K562 (cell line): ENCODE results near the gene AZU1. TPM values are rescaled to one million over a fixed set of nuclear protein-coding genes. Genes with fewer than 3 reads are reported as not detected.

Experiments used
- ATAC-seq: fragments of 200-7000 bp; cut with Tn5 transposase; 3 replicates; pipeline ENCODE4 v1.9.1; 2020; ENCODE audit warnings: moderate library complexity
- BruUV-seq: library from RNA; stranded (reverse); fragments of 400-500 nt; replicated peaks from 2 replicates; lab custom pipeline; 2021; lab: Mats Ljungman, UMichigan
- CTCF ChIA-PET: fragments of 300-600 bp; formaldehyde crosslinking; extraction: SDS; loops from one replicate; lab custom pipeline; 2021; ENCODE audit warnings: low intra/inter-chr PET ratio; lab: Yijun Ruan, JAX
- POLR2A ChIA-PET: fragments of 300-600, 350-650 bp; sonication (Branson Sonifier 250); formaldehyde crosslinking; extraction: SDS; loops from one replicate; lab custom pipeline; 2021; ENCODE audit warnings: antibody characterized with exemption, inconsistent platforms; lab: Yijun Ruan, JAX
- DNase-seq, 4 experiments: peaks; one replicate each; pipeline versions ENCODE4 v3.0.0 to v3.0.0-alpha.2; 2011 to 2018; ENCODE audit warnings: low spot score in 3 of 4, mixed read lengths in 3 of 4; ENCODE audit errors: extremely low read depth in 1 of 4
- FAIRE-seq: peaks from 2 replicates; lab custom pipeline; 2011; peaks lifted over from hg19 to GRCh38; lab: Jason Lieb, UNC
- H2AFZ ChIP-seq: 2 replicates; pipeline ENCODE4 v1.6.0; 2011; ENCODE audit warnings: low read depth, low read length, control low read depth, inconsistent platforms
- H3K27ac ChIP-seq: fragments of 200-600 bp; 3 replicates; pipeline ENCODE4 v1.8.0; 2011; ENCODE audit warnings: low read depth, mild to moderate bottlenecking, control low read depth, inconsistent platforms, low read length, moderate library complexity, mixed read lengths; ENCODE audit errors: extremely low read depth
- H3K27me3 ChIP-seq, 2 experiments: fragments of 300-600 bp in 1 of 2; 2 replicates in 1 of 2; 3 replicates in 1 of 2; pipeline versions ENCODE4 v1.6.0 to v1.8.0; 2011; ENCODE audit warnings: inconsistent platforms in 2 of 2, low read length in 2 of 2, mild to moderate bottlenecking in 1 of 2, mixed read lengths in 1 of 2, moderate library complexity in 1 of 2; ENCODE audit not compliant: control insufficient read depth in 2 of 2, insufficient read depth in 2 of 2
- H3K36me3 ChIP-seq: fragments of 300-600 bp; 3 replicates; pipeline ENCODE4 v1.8.0; 2011; ENCODE audit warnings: mild to moderate bottlenecking, low read length, inconsistent platforms; ENCODE audit not compliant: control insufficient read depth, insufficient read depth
- H3K4me1 ChIP-seq, 2 experiments: fragments of 200-600 bp in 1 of 2; replicated peaks in 1 of 2; 2 replicates in 1 of 2; 3 replicates in 1 of 2; pipeline versions ENCODE4 v1.5.1 to v1.8.0; 2011; ENCODE audit warnings: inconsistent platforms in 2 of 2, low read length in 2 of 2, mild to moderate bottlenecking in 1 of 2, mixed read lengths in 1 of 2, moderate library complexity in 1 of 2; ENCODE audit not compliant: control insufficient read depth in 2 of 2, insufficient read depth in 2 of 2
- H3K4me2 ChIP-seq: 2 replicates; pipeline ENCODE4 v1.6.1; 2011; ENCODE audit warnings: low read length, control low read depth, inconsistent platforms, mixed read lengths; ENCODE audit not compliant: insufficient read depth
- H3K4me3 ChIP-seq: fragments of 200-600 bp; sonication (generic), shearing (Covaris generic); 2 replicates; pipeline ENCODE4 v1.5.1; 2016; ENCODE audit warnings: control low read depth, inconsistent platforms
- H3K79me2 ChIP-seq: fragments of 200-600 bp; 3 replicates; pipeline ENCODE4 v1.8.0; 2011; ENCODE audit warnings: low read length, inconsistent platforms; ENCODE audit not compliant: control insufficient read depth, insufficient read depth
- H3K9ac ChIP-seq, 2 experiments: 2 replicates each; pipeline versions ENCODE4 v1.6.0 to v1.6.1; 2011; ENCODE audit warnings: low read depth in 2 of 2, low read length in 2 of 2, control low read depth in 1 of 2, inconsistent platforms in 1 of 2, mild to moderate bottlenecking in 1 of 2, mixed read lengths in 1 of 2; ENCODE audit not compliant: insufficient read depth in 1 of 2
- H3K9me1 ChIP-seq: one replicate; pipeline ENCODE4 v1.6.0; 2011; ENCODE audit warnings: inconsistent platforms, mild to moderate bottlenecking, low read length, moderate library complexity; ENCODE audit not compliant: control insufficient read depth, insufficient read depth
- H3K9me3 ChIP-seq: replicated peaks from 2 replicates; pipeline ENCODE4 v1.5.1; 2011; ENCODE audit warnings: low read depth, low read length, inconsistent platforms; ENCODE audit not compliant: control insufficient read depth, insufficient read depth
- H4K20me1 ChIP-seq: replicated peaks from 2 replicates; pipeline ENCODE4 v1.6.1; 2011; ENCODE audit warnings: low read length, inconsistent platforms, mixed read lengths; ENCODE audit not compliant: control insufficient read depth, insufficient read depth
- CBX3 ChIP-seq, 2 experiments: IDR thresholded peaks; 1 replicate in 1 of 2; 2 replicates in 1 of 2; pipeline ENCODE4 v1.6.1; 2012; ENCODE audit warnings: inconsistent platforms in 2 of 2, low read length in 2 of 2, borderline replicate concordance in 1 of 2, control low read depth in 1 of 2
- CHD2 ChIP-seq: IDR thresholded peaks from 2 replicates; pipeline ENCODE4 v1.6.1; 2011; ENCODE audit warnings: low read depth, low read length
- CXXC5 ChIP-seq: fragments of 250-450 bp; sonication (Bioruptor Pico); IDR thresholded peaks from 2 replicates; pipeline ENCODE4 v1.8.0; 2022; ENCODE audit warnings: inconsistent platforms, mild to moderate bottlenecking, moderate library complexity
- ETV1 ChIP-seq: fragments of 450-650 bp; conservative IDR thresholded peaks from 2 replicates; pipeline ENCODE4 v1.6.1; 2016; ENCODE audit warnings: missing genetic modification characterization, control low read depth, low read depth, missing compliant biosample characterization
- HMGN3 ChIP-seq: IDR thresholded peaks from 2 replicates; pipeline ENCODE4 v1.6.1; 2011; ENCODE audit warnings: borderline replicate concordance, low read depth, mild to moderate bottlenecking, mixed read lengths, low read length; ENCODE audit not compliant: insufficient read length; ENCODE audit errors: extremely low read depth
- KDM2B ChIP-seq: fragments of 250-450 bp; sonication (Bioruptor Pico); IDR thresholded peaks from 2 replicates; pipeline ENCODE4 v1.8.0; 2021; ENCODE audit warnings: mild to moderate bottlenecking, moderate library complexity
- LCOR ChIP-seq: sonication (generic); formaldehyde crosslinking; IDR thresholded peaks from 2 replicates; pipeline ENCODE4 v1.8.0; 2022; ENCODE audit warnings: mild to moderate bottlenecking, missing genetic modification reagents
- NCOR1 ChIP-seq: fragments of 450-650 bp; IDR thresholded peaks from 2 replicates; pipeline ENCODE4 v1.6.1; 2016; ENCODE audit warnings: mild to moderate bottlenecking, moderate library complexity
- NFIC ChIP-seq: fragments of 450-650 bp; IDR thresholded peaks from 2 replicates; pipeline ENCODE4 v1.6.1; 2017; ENCODE audit warnings: mild to moderate bottlenecking, inconsistent platforms
- NFRKB ChIP-seq: fragments of 450-650 bp; IDR thresholded peaks from 2 replicates; pipeline ENCODE4 v1.6.1; 2016; ENCODE audit warnings: low read depth
- NFYB ChIP-seq: IDR thresholded peaks from 2 replicates; pipeline ENCODE4 v1.6.1; 2011; ENCODE audit warnings: mild to moderate bottlenecking, moderate library complexity; ENCODE audit not compliant: insufficient read length; ENCODE audit errors: extremely low read depth
- NKRF ChIP-seq: fragments of 450-650 bp; IDR thresholded peaks from 2 replicates; pipeline ENCODE4 v1.6.1; 2016; ENCODE audit warnings: borderline replicate concordance
- SIN3B ChIP-seq: fragments of 450-650 bp; IDR thresholded peaks from 2 replicates; pipeline ENCODE4 v1.6.1; 2017; ENCODE audit warnings: low read depth, mild to moderate bottlenecking, moderate library complexity
- SMARCB1 ChIP-seq: IDR thresholded peaks from 2 replicates; pipeline ENCODE4 v1.6.1; 2011; ENCODE audit warnings: improper control_type of control experiment, low read depth; ENCODE audit not compliant: insufficient read length
- SNRNP70 ChIP-seq: fragments of 200-400 bp; formaldehyde crosslinking; optimal IDR thresholded peaks from 2 replicates; pipeline ENCODE3; 2017; ENCODE audit warnings: low read depth, low read length
- TAL1 ChIP-seq: fragments of 450-650 bp; IDR thresholded peaks from 2 replicates; pipeline ENCODE4 v1.6.1; 2016; ENCODE audit warnings: mild to moderate bottlenecking
- ZNF263 ChIP-seq: sonication (generic); formaldehyde crosslinking; IDR thresholded peaks from 2 replicates; pipeline ENCODE4 v1.8.0; 2022; ENCODE audit warnings: mild to moderate bottlenecking, missing genetic modification reagents, borderline replicate concordance
- ZNF395 ChIP-seq: fragments of 200-800 bp; sonication (Bioruptor generic); IDR thresholded peaks from 2 replicates; pipeline ENCODE4 v1.6.1; 2017; ENCODE audit warnings: missing genetic modification characterization, missing compliant biosample characterization
- ZNF766 ChIP-seq: fragments of 200-800 bp; sonication (Bioruptor generic); conservative IDR thresholded peaks from 2 replicates; pipeline ENCODE4 v1.6.1; 2016; ENCODE audit warnings: missing genetic modification characterization, missing compliant biosample characterization
- ZNF780A ChIP-seq: fragments of 250-450 bp; sonication (Bioruptor Pico); IDR thresholded peaks from 2 replicates; pipeline ENCODE4 v1.5.0; 2021; ENCODE audit warnings: mild to moderate bottlenecking
- WGBS: fragments of 100-300 bp; shearing (Covaris generic); methylation state at CpG from one replicate; pipeline ENCODE4 v1.1.6; 2016; ENCODE audit warnings: low coverage, mixed read lengths; ENCODE audit not compliant: insufficient coverage; ENCODE audit errors: missing lambda C conversion rate; 5-methylcytosine and 5-hydroxymethylcytosine counted together
- in situ Hi-C: fragments of 300-500 bp; cut with MboI; formaldehyde crosslinking; loops from 4 replicates; pipeline ENCODE4 v1.15.0; 2018; ENCODE audit warnings: inconsistent platforms, mixed read lengths
- intact Hi-C: fragments of 100-400 bp; cut with micrococcal nuclease; formaldehyde crosslinking; loops from 2 replicates; pipeline ENCODE4 v1.14.2; 2022
- polyA plus RNA-seq, 8 experiments: library from polyadenylated mRNA; depleted of rRNA in 4 of 8; stranded (reverse) in 5 of 8; unstranded in 3 of 8; fragments of >200 nt; fragmentation: Nextera tagmentation in 2 of 8; fragmentation: Illumina TruSeq in 1 of 8; extraction: Ambion mirVana in 2 of 8; extraction: Trizol in 1 of 8; gene quantifications; 2 replicates each; pipeline versions ENCODE4 v1.2.1 to v1.2.3, GENCODE V29; 2011 to 2014; ENCODE audit warnings: inconsistent platforms in 1 of 8, missing spikeins in 1 of 8
- total RNA-seq, 7 experiments: library from RNA; depleted of rRNA in 6 of 7; stranded (reverse); fragments of >200 nt in 6 of 7; fragmentation: Illumina TruSeq in 2 of 7; extraction: Trizol in 2 of 7; gene quantifications; 2 replicates each; pipeline versions ENCODE4 v1.2.1 to v1.2.3, GENCODE V29; 2011 to 2021; ENCODE audit warnings: low replicate concordance in 1 of 7

The AZU1 gene
- total and polyA plus RNA-seq, 9 of the 15 experiments (the other 6 are each of a cell fraction or from before 2014, with no cell fraction given): 0.29 to 1.9 (median 0.59) TPM; not detected in 3

GRCh38 chr19:791567-792305, 35.9 kb upstream of the AZU1 start:
- Histone ChIP-seq H3K9ac (peak overlapping the region; percentile 76 to 95), H2AFZ (peak overlapping the region; percentile 79), H3K9me1 (no peaks in the 10 kb centered on the region), H3K27me3 (no peaks in the 10 kb centered on the region), H3K79me2 (peaks cover 18% of the 10 kb centered on the region; the same call in 2 of the 3 replicates), H3K4me2 (peak overlapping the region; percentile 79), H3K4me1 (peaks cover 43 to 88% of the 10 kb centered on the region in 2 experiments), H4K20me1 (no peaks in the 10 kb centered on the region), H3K36me3 (no peaks in the 10 kb centered on the region), H3K27ac (peak overlapping the region; percentile 99), H3K4me3 (peak overlapping the region; percentile 35), H3K9me3 (peaks cover 3% of the 10 kb centered on the region; the same call in 1 of the 2 replicates)
- intact Hi-C loops (no loop called here), in situ Hi-C loops (no loop called here)
- 4% methylated on average over 4 of the region's 8 CpGs for WGBS
- no TSS peak for BruUV-seq
- CTCF ChIA-PET: no interaction called here
- FAIRE-seq: peak; percentile 93
- DNase-seq: peak; percentile 83 to 96 (median 90)
- POLR2A ChIA-PET: interaction anchor here (0.5 to 1.4 kb wide), 3 partner anchors 62 to 461 kb away, joined by 3 to 5 read pairs (median 4); no protein-coding TSS in a partner anchor
- peak; percentile 79 for ATAC-seq
- TF ChIP-seq ZNF263 (CRISPR knock-in tag) (peak; percentile 88), ZNF780A (CRISPR knock-in tag) (no peak), CXXC5 (CRISPR knock-in tag) (0 out of 2 replicates have a peak, but pooled peaks have one; percentile 12), CHD2 (peak; percentile 63), NFYB (no peak), TAL1 (peak; percentile 52; the same call in 1 of the 2 replicates), ZNF395 (CRISPR knock-in tag) (peak; percentile 62; the same call in 1 of the 2 replicates), NFRKB (no peak; the same call in none of the 2 replicates), ETV1 (tag) (peak; percentile 86), SMARCB1 (no peak), NCOR1 (peak; percentile 74), NKRF (no peak), LCOR (CRISPR knock-in tag) (no peak), NFIC (peak; percentile 96), ZNF766 (CRISPR knock-in tag) (no peak), SIN3B (no peak), CBX3 (IDR thresholded peaks at IDR 0.05; ENCODE audit: borderline replicate concordance in 1 of 2, low read length in 2 of 2) (peak in 1 of 2 experiments; percentile 43; a peak in 1 of 3 replicates), SNRNP70 (no peak), HMGN3 (peak; percentile 48), KDM2B (CRISPR knock-in tag) (no peak)
